AG04449 (cell line): ENCODE results near the gene KHK.
"Not testable (repeated sequence)": the region's sequence is repeated elsewhere in the genome, so short reads cannot be mapped to it uniquely, and the experiment has no call there.

Experiments
- CTCF ChIA-PET: fragments of 350-600 bp; formaldehyde crosslinking; extraction: SDS; loops from one replicate; lab custom pipeline; 2021; ENCODE audit warnings: antibody characterized with exemption; lab: Yijun Ruan, JAX
- POLR2A ChIA-PET: fragments of 400-600, 350-600 bp; formaldehyde crosslinking; extraction: SDS; loops from one replicate; lab custom pipeline; 2020; ENCODE audit warnings: antibody characterized with exemption, inconsistent platforms; lab: Yijun Ruan, JAX
- DNase-seq: peaks from one replicate; pipeline ENCODE4 v3.0.0-alpha.2; 2010; ENCODE audit warnings: low read depth, low spot score
- H3K4me3 ChIP-seq: 2 replicates; pipeline ENCODE4 v1.5.1; 2011; ENCODE audit warnings: low read depth, mild to moderate bottlenecking, control low read depth, low read length
- CTCF ChIP-seq: IDR thresholded peaks from one replicate; pipeline ENCODE4 v1.5.1; 2011; ENCODE audit warnings: mild to moderate bottlenecking, moderate library complexity, low read length, control low read depth, inconsistent platforms; ENCODE audit not compliant: insufficient read depth; ENCODE audit errors: missing control alignments

Gene KHK

GRCh38 chr2:27105981-27106380 lies 19.4 kb downstream of the KHK start:
- ChIA-PET CTCF (interaction anchor here (1.1 to 11.8 kb wide), 6 partner anchors 10 to 209 kb away, joined by 4 to 206 read pairs (median 10); partner anchors contain the start of genes DNAJC5G and TRIM54), POLR2A (no interaction called here)
- no peak for DNase-seq
- TF ChIP-seq CTCF: no peak
- H3K4me3 ChIP-seq: no peak overlapping the region

GRCh38 chr2:27108221-27108620 lies 21.6 kb downstream of the KHK start:
- TF ChIP-seq CTCF: no peak
- ChIA-PET CTCF (interaction anchor here (0.8 to 4.8 kb wide), 6 partner anchors 11 to 197 kb away, joined by 3 to 36 read pairs (median 6); no protein-coding TSS in a partner anchor), POLR2A (no interaction called here)
- no peak overlapping the region for H3K4me3 ChIP-seq
- DNase-seq: no peak

- ChIA-PET POLR2A (no interaction called here), CTCF (interaction anchor here (0.6 to 4.8 kb wide), 9 partner anchors 12 to 262 kb away, joined by 3 to 36 read pairs (median 3); no protein-coding TSS in a partner anchor)
- DNase-seq: no peak
These were observed 22.5 kb downstream of the KHK start for GRCh38 chr2:27109083-27109482.

GRCh38 chr2:27110603-27111352 lies 24.2 kb downstream of the KHK start:
- CTCF ChIA-PET: interaction anchor here (1.3 to 3.4 kb wide), 5 partner anchors 12 to 170 kb away, joined by 3 to 17 read pairs (median 7); partner anchors contain the start of gene PREB
- DNase-seq, POLR2A ChIA-PET, H3K4me3 ChIP-seq: not testable (repeated sequence)

More at GRCh38 chr2:27109083-27109482, 22.5 kb downstream of the KHK start:
- no peak overlapping the region for H3K4me3 ChIP-seq
- TF ChIP-seq CTCF: no peak

GRCh38 chr2:27111392-27112078 lies 25.0 kb downstream of the KHK start:
- CTCF ChIA-PET: interaction anchor here (1.3 to 3.9 kb wide), 7 partner anchors 11 to 169 kb away, joined by 6 to 34 read pairs (median 12); partner anchors contain the start of gene PREB
- POLR2A ChIA-PET, DNase-seq: not testable (repeated sequence)

GRCh38 chr2:27115519-27115918 lies 28.9 kb downstream of the KHK start:
- DNase-seq: no peak
- ChIA-PET POLR2A (no interaction called here), CTCF (interaction anchor here (3.9 kb wide), 1 partner anchor 15 kb away, joined by 34 read pairs; no protein-coding TSS in a partner anchor)
- H3K4me3 ChIP-seq: no peak overlapping the region
- TF ChIP-seq CTCF: no peak

More at GRCh38 chr2:27111392-27112078, 25.0 kb downstream of the KHK start:
- not testable (repeated sequence) for H3K4me3 ChIP-seq
